Measurements from ENCODE around the gene TIAM2.

The TIAM2 gene

DNA sequence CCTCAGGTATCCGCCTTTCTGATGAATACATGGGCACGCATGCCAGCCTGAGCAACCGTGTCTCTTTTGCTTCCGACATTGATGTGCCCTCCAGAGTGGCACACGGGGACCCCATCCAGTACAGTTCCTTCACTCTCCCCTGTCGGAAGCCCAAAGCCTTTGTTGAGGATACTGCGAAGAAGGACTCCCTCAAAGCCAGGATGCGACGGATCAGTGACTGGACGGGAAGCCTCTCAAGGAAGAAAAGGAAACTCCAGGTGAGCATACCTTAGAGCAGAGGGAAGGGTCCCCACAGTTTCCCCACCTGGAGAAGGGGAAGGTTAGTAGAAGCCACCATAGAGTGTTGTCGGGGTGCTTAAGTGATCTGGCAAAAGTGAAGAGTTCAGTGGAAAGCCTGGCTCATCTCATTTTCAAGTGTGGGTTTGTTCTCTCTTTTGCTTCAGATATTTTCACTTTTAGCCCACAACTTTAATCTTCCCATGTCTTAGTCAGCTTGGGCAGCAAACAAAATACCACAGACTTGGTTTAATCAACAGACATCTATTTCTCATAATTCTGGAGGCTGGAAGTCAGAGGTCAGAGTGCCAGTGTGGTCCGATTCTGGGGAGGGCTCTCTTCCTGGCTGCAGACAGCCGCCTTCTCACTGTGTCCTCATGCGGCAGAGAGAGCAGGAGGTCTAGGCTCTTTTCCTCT is 135.2 kb downstream of the TIAM2 start:
- no peak overlapping the region for H4K12ac ChIP-seq (ENCODE audit: low read depth, low read length)
- no peak overlapping the region for H3K14ac ChIP-seq (ENCODE audit: low read length)
- WGBS (ENCODE audit: extremely low coverage, insufficient coverage, insufficient read length), result no CpG with 5 or more reads among the region's 14 CpGs
- no peak overlapping the region for H2BK120ac ChIP-seq (ENCODE audit: insufficient read depth, low read length, poor library complexity)
- H3K18ac ChIP-seq (ENCODE audit: low read length), result no peak overlapping the region
- H3K4ac ChIP-seq (ENCODE audit: low read depth, low read length), result no peak overlapping the region
- no peak overlapping the region for H4K91ac ChIP-seq (ENCODE audit: low read depth, low read length)
- H3K79me2 ChIP-seq (ENCODE audit: control insufficient read depth, insufficient read depth, low read length, poor library complexity), result no peaks in the 10 kb centered on the region
- H2BK12ac ChIP-seq (ENCODE audit: low read length), result no peak overlapping the region
- H3K27me3 ChIP-seq (ENCODE audit: insufficient read depth, low read length), result no peaks in the 10 kb centered on the region
- H2AFZ ChIP-seq (ENCODE audit: insufficient read depth, low read length, poor library complexity), result no peak overlapping the region
- H2AK5ac ChIP-seq (ENCODE audit: low read length), result no peak overlapping the region
- no peaks in the 10 kb centered on the region for H3K9me3 ChIP-seq (ENCODE audit: insufficient read depth, low read depth, low read length)
- H2BK5ac ChIP-seq (ENCODE audit: low read depth, low read length, poor library complexity), result no peak overlapping the region
- H3K79me1 ChIP-seq (ENCODE audit: low read length), result peaks cover 2% of the 10 kb centered on the region
- no peak overlapping the region for H3K4me2 ChIP-seq (ENCODE audit: low read length)
- H3K9ac ChIP-seq (ENCODE audit: low read length), result no peak overlapping the region
- H3K23ac ChIP-seq (ENCODE audit: low read length), result no peak overlapping the region
- no peaks in the 10 kb centered on the region for H3K36me3 ChIP-seq (ENCODE audit: control insufficient read depth in 1 of 2, insufficient read depth in 2 of 2, low read length in 2 of 2)
- H3K4me3 ChIP-seq (ENCODE audit: low read depth, low read length), result no peak overlapping the region
- peaks cover 7% of the 10 kb centered on the region in 2 experiments for H3K4me1 ChIP-seq (ENCODE audit: control insufficient read depth in 1 of 2, insufficient read depth in 2 of 2, low read length in 2 of 2)
- H3K27ac ChIP-seq (ENCODE audit: low read depth, low read length), result no peak overlapping the region
- no peak overlapping the region for H4K8ac ChIP-seq (ENCODE audit: low read depth, low read length)
- DNase-seq, result no peak

DNA sequence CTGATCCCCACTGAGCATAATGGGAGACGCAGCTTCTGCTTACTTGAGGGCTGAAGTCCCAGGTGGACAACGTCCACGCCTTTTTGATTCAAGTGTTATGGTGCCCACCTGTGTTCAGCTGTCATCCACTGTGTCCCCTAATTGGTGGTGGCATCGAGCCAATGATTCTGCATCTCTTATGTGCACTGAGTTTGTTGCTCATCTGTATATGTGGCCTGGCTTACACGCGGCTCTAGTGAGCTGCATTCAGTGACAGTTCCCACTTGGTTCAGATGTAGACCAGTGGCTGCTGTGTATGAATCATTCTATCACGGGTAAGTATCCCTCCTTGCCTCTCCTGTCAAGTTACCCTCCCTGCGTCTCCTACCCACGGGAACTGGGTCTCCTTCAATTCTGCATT is 137.5 kb downstream of the TIAM2 start:
- Histone ChIP-seq H2BK12ac (ENCODE audit: low read length) (no peak overlapping the region), H4K12ac (ENCODE audit: low read depth, low read length) (no peak overlapping the region), H3K27me3 (ENCODE audit: insufficient read depth, low read length) (no peaks in the 10 kb centered on the region), H3K79me1 (ENCODE audit: low read length) (no peaks in the 10 kb centered on the region), H3K27ac (ENCODE audit: low read depth, low read length) (no peak overlapping the region), H3K4ac (ENCODE audit: low read depth, low read length) (no peak overlapping the region), H3K79me2 (ENCODE audit: control insufficient read depth, insufficient read depth, low read length, poor library complexity) (no peaks in the 10 kb centered on the region), H3K4me2 (ENCODE audit: low read length) (no peak overlapping the region), H3K4me1 (ENCODE audit: control insufficient read depth in 1 of 2, insufficient read depth in 2 of 2, low read length in 2 of 2) (no peaks in the 10 kb centered on the region), H2AK5ac (ENCODE audit: low read length) (no peak overlapping the region), H3K18ac (ENCODE audit: low read length) (no peak overlapping the region), H3K9ac (ENCODE audit: low read length) (no peak overlapping the region), H4K8ac (ENCODE audit: low read depth, low read length) (no peak overlapping the region), H3K14ac (ENCODE audit: low read length) (no peak overlapping the region), H4K91ac (ENCODE audit: low read depth, low read length) (no peak overlapping the region), H3K4me3 (ENCODE audit: low read depth, low read length) (no peak overlapping the region), H3K23ac (ENCODE audit: low read length) (no peak overlapping the region), H3K36me3 (ENCODE audit: control insufficient read depth in 1 of 2, insufficient read depth in 2 of 2, low read length in 2 of 2) (no peaks in the 10 kb centered on the region), H3K9me3 (ENCODE audit: insufficient read depth, low read depth, low read length) (no peaks in the 10 kb centered on the region), H2AFZ (ENCODE audit: insufficient read depth, low read length, poor library complexity) (no peak overlapping the region), H2BK5ac (ENCODE audit: low read depth, low read length, poor library complexity) (no peak overlapping the region), H2BK120ac (ENCODE audit: insufficient read depth, low read length, poor library complexity) (no peak overlapping the region)
- no CpG with 5 or more reads among the region's 9 CpGs for WGBS (ENCODE audit: extremely low coverage, insufficient coverage, insufficient read length)
- no peak for DNase-seq

DNA sequence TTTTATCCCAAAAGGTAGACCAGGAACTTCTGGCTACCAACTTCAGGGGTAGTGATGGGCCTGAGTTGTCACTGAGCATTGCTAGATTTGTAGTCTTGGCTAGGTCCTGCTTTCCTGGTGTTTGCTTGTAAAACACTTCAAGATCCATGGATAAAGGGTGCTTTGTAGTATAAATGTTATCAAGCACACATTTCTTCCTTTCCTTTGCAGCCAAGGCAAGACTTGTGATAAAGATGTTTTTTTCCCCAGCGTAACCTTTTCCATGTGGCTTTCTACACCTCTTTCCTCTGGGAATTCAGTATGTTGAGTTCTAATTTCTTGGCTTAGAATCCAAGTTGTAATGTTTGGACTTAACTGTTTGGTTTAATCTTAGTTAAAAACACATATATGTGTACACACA is 145.9 kb downstream of the TIAM2 start:
- H4K12ac ChIP-seq (ENCODE audit: low read depth, low read length), result no peak overlapping the region
- no peaks in the 10 kb centered on the region for H3K36me3 ChIP-seq (ENCODE audit: control insufficient read depth in 1 of 2, insufficient read depth in 2 of 2, low read length in 2 of 2)
- H3K27ac ChIP-seq (ENCODE audit: low read depth, low read length), result no peak overlapping the region
- no peak overlapping the region for H4K8ac ChIP-seq (ENCODE audit: low read depth, low read length)
- no peaks in the 10 kb centered on the region for H3K79me2 ChIP-seq (ENCODE audit: control insufficient read depth, insufficient read depth, low read length, poor library complexity)
- no peak overlapping the region for H2BK12ac ChIP-seq (ENCODE audit: low read length)
- WGBS (ENCODE audit: extremely low coverage, insufficient coverage, insufficient read length), result no CpG with 5 or more reads among the region's 1 CpG
- H3K4me2 ChIP-seq (ENCODE audit: low read length), result no peak overlapping the region
- no peaks in the 10 kb centered on the region for H3K79me1 ChIP-seq (ENCODE audit: low read length)
- H3K9me3 ChIP-seq (ENCODE audit: insufficient read depth, low read depth, low read length), result peaks cover 4% of the 10 kb centered on the region
- H3K14ac ChIP-seq (ENCODE audit: low read length), result no peak overlapping the region
- no peak for DNase-seq
- no peaks in the 10 kb centered on the region for H3K4me1 ChIP-seq (ENCODE audit: control insufficient read depth in 1 of 2, insufficient read depth in 2 of 2, low read length in 2 of 2)
- H3K27me3 ChIP-seq (ENCODE audit: insufficient read depth, low read length), result no peaks in the 10 kb centered on the region
- no peak overlapping the region for H2AFZ ChIP-seq (ENCODE audit: insufficient read depth, low read length, poor library complexity)
- H3K4me3 ChIP-seq (ENCODE audit: low read depth, low read length), result no peak overlapping the region
- no peak overlapping the region for H4K91ac ChIP-seq (ENCODE audit: low read depth, low read length)
- H2BK120ac ChIP-seq (ENCODE audit: insufficient read depth, low read length, poor library complexity), result no peak overlapping the region
- no peak overlapping the region for H3K23ac ChIP-seq (ENCODE audit: low read length)
- no peak overlapping the region for H3K9ac ChIP-seq (ENCODE audit: low read length)
- no peak overlapping the region for H3K18ac ChIP-seq (ENCODE audit: low read length)
- H3K4ac ChIP-seq (ENCODE audit: low read depth, low read length), result no peak overlapping the region
- no peak overlapping the region for H2AK5ac ChIP-seq (ENCODE audit: low read length)
- no peak overlapping the region for H2BK5ac ChIP-seq (ENCODE audit: low read depth, low read length, poor library complexity)

DNA sequence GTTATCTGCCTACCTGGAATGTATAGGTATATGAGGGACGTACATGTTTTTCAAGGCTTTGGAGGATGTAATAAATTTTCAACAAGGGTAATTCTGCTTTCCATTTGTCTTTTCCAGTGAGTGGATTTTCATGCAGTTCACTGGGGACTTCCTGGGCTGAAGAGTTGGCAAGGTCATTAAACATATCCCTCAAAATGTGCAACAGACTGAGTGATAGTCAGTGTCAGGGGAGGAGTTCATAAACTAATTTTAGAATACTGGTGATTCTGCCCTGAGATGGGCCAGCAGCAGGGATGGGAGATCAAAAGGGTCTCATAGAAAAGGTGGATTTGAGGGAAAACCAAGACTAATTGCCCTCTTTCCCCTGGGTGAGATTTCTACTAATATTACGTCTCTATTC is 146.4 kb downstream of the TIAM2 start:
- no CpG with 5 or more reads among the region's 2 CpGs for WGBS (ENCODE audit: extremely low coverage, insufficient coverage, insufficient read length)

More for the DNA sequence above, 146.4 kb downstream of the TIAM2 start:
- Histone ChIP-seq H3K36me3 (ENCODE audit: control insufficient read depth in 1 of 2, insufficient read depth in 2 of 2, low read length in 2 of 2) (no peaks in the 10 kb centered on the region), H2BK12ac (ENCODE audit: low read length) (no peak overlapping the region), H3K9ac (ENCODE audit: low read length) (no peak overlapping the region), H3K79me2 (ENCODE audit: control insufficient read depth, insufficient read depth, low read length, poor library complexity) (no peaks in the 10 kb centered on the region), H3K27ac (ENCODE audit: low read depth, low read length) (no peak overlapping the region), H3K27me3 (ENCODE audit: insufficient read depth, low read length) (no peaks in the 10 kb centered on the region), H2BK5ac (ENCODE audit: low read depth, low read length, poor library complexity) (no peak overlapping the region), H4K8ac (ENCODE audit: low read depth, low read length) (no peak overlapping the region), H3K23ac (ENCODE audit: low read length) (no peak overlapping the region), H3K14ac (ENCODE audit: low read length) (no peak overlapping the region), H3K79me1 (ENCODE audit: low read length) (no peaks in the 10 kb centered on the region), H3K4me1 (ENCODE audit: control insufficient read depth in 1 of 2, insufficient read depth in 2 of 2, low read length in 2 of 2) (no peaks in the 10 kb centered on the region), H2AFZ (ENCODE audit: insufficient read depth, low read length, poor library complexity) (no peak overlapping the region), H3K18ac (ENCODE audit: low read length) (no peak overlapping the region), H2BK120ac (ENCODE audit: insufficient read depth, low read length, poor library complexity) (no peak overlapping the region), H4K12ac (ENCODE audit: low read depth, low read length) (no peak overlapping the region), H3K4me3 (ENCODE audit: low read depth, low read length) (no peak overlapping the region), H4K91ac (ENCODE audit: low read depth, low read length) (no peak overlapping the region), H3K9me3 (ENCODE audit: insufficient read depth, low read depth, low read length) (peaks cover 4% of the 10 kb centered on the region), H2AK5ac (ENCODE audit: low read length) (no peak overlapping the region), H3K4me2 (ENCODE audit: low read length) (no peak overlapping the region), H3K4ac (ENCODE audit: low read depth, low read length) (no peak overlapping the region)
- DNase-seq, result no peak

All from trophoblast cell (in vitro differentiated cells and primary cell).